Activated effector memory CD4-positive, alpha-beta T cell treated with Interleukin-2 at 50 U/mL for 16 hours (primary cell): ENCODE measurements around the gene THY1.
"Not testable (repeated sequence)": the region's sequence is repeated elsewhere in the genome, so short reads cannot be mapped to it uniquely, and the experiment has no call there.

Experiments used
- DNase-seq: peaks from one replicate; pipeline ENCODE4 v3.0.0-alpha.2; 2020

The THY1 gene

GRCh38 chr11:119445379-119445778 is 22.4 kb upstream of the THY1 start:
- no peak for DNase-seq

DNA sequence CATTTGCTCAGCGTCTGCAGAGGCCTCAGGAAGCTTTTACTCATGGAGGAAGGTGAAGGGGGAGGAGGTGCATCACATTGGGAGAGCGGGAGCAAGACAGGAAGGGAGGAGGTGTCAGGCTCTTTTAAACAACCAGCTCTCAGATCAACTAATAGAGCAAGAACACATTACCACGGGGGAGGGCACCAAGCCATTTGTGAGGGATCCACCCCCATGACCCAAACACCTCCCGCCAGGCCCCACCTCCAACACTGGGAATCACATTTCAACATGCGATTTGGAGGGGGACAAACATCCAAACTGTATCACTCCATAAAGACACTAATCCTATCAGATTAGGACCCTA is 18.9 kb upstream of the THY1 start:
- no peak for DNase-seq

- DNase-seq: no peak
Measured at GRCh38 chr11:119438599-119438998, 15.6 kb upstream of the THY1 start.

DNA sequence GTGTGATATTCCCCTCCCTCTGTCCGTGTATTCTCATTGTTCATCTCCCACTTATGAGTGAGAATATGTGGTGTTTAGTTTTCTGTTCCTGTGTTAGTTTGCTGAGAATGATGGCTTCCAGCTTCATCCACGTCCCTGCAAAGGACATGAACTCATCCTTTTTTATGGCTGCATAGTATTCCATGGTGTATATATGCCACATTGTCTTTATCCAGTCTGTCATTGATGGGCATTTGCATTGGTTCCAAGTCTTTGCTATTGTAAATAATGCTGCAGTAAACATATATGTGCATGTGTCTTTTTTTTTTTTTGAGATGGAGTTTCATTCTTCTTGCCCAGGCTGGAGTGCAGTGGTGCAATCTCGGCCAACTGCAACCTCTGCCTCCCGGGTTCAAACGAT is 14.5 kb upstream of the THY1 start:
- DNase-seq: not testable (repeated sequence)

DNA sequence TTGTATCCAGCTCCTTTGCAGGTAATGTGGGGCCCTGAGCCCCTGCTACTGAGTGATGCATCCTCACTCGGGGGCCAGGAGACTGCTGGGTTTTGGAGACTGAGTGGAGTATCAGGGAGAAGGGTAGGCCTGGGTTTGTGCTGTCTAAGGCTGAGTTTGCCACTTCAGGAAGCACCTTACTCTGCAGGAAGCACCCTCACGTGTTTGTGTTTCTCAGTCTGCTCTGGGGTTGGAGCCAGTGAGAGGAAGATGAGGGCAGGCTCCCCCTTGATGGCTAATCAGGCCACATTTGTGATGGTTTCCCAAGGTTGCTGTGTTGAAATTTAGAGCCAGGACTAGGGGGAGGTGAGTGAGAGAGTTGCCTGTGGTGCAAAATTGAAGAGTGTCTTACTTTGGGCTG is 13.7 kb upstream of the THY1 start:
- DNase-seq: no peak

GRCh38 chr11:119436093-119436492 is 13.1 kb upstream of the THY1 start:
- DNase-seq: no peak

- DNase-seq: no peak
Measured at GRCh38 chr11:119434591-119435330, 11.8 kb upstream of the THY1 start.

GRCh38 chr11:119433358-119433725 is 10.4 kb upstream of the THY1 start:
- no peak for DNase-seq

GRCh38 chr11:119432484-119433357 is 9.7 kb upstream of the THY1 start:
- no peak for DNase-seq

DNA sequence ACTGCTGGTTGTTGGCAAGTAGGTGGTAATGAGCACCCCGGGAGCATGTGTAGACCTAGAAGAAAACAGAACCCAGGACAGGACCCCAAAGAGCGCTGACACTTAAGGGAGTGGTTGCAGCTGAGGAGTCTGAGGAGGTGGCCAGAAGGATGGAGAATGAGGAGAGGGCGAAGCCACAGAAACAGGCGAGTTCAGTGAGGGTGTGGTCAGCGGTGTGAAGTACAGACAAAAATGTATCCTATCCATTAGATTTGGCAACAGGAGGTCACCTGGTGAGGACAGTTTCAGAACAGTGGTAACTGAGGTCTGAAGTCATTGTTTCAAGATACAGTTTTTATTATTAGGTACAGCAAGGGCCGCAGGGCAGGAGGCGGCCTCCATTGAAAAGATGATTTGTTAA is 8.6 kb upstream of the THY1 start:
- DNase-seq: no peak

- DNase-seq: no peak
Measured at GRCh38 chr11:119427279-119427678, 4.3 kb upstream of the THY1 start.

DNA sequence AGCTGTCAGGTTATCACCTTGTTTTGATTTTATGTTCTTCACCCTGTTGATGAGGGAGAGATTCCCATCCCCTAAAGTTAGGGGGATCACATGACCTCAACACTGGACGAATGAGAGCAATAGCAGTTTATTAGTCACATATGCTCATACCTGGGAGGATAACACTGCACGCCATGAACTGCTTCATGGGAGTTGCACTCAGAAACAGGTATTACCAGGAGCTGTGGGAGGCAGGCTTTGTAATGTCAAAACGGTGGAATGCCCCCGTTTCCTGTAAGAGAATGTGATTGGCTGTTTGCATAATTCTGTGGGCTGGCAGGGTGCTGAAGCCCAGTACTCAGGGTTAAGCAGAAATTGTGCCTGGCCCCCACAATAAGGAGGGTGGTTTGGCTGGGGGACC is 3.2 kb upstream of the THY1 start:
- DNase-seq: no peak

DNA sequence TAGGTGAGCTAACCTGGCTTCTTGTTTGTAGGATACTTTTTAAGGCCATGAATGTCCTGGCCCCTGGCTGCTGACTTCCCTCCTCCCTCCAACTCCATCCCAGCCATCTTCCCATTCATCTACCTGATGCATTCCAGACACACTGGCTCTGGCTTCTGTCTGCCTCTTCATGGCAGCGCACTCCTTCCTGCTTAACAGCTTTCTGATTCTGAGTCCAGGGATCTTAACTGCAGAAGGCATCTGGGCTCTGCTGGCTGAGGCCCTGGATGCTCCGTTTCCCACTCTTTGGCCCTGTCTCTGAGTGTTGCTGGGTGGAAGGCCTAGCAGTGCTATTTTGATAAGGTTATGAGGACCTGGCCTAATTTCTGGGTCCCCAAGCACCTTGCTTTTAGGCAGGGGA is 1.8 kb upstream of the THY1 start:
- no peak for DNase-seq

DNA sequence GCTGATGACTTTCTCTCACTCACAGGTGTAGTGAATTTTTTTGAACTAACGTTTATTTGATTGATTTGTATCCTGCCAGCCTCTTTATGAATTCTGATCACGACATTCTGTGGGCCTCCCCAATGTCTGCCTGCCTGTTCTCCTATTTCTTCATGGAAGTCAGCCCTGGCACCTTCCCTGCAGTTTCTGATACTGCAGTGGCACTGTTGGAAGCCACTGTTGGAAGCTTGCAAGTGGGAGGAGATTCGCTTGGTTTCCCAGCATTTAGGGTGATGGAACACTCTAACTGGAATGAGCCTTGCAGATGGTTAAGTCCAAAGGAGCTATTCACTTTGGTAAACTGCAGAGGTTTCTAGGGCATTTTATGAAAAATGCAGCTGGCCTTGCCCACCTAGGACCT is 1.3 kb upstream of the THY1 start:
- no peak for DNase-seq

GRCh38 chr11:119423509-119424254 is 710 bp upstream of the THY1 start:
- DNase-seq: no peak

DNA sequence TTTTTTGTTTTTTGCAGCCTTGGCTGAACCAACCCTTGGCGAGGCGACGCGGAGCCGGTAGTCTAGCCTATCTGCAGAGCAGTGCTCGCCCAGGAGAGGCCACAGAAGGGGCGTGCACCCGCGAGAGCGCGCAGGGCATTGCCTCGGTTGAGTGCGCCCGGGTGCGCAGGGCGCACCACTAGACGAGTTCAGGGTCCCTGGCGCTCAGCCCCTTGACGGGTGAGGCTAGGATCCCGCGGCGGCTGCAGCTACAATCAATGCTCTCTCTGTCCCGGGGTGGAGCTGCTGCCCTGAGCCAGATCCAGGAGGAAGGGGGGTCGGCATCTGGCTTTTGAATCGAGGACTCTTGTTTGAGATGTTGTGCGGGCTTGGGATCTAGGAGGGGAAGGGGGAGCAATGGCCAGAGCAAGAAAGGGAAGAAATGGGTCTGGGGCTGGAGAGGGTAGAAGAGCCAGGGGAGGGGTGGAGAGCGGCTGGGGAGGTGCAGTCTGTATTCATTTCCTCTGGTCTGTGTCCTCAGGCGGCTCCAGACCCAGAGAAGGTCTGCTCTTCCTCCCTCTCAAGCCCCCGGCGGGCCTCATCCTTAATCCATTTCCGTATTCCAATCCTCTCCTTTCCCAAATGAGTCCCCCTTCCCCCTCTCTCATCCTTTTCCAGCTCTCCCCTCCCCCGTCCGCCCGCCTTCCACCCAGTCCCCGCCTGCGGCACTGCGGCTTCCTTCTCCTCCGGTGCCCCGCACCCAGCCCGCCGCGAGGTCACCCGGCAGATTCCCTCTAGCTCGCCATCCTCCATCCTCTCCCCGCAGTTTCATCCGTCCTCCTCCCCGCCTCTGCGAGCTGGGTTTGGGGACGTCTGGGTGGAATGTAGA is 797 bp downstream of the THY1 start:
- DNase-seq: no peak

- DNase-seq: no peak
Measured at GRCh38 chr11:119421351-119421750, 1.6 kb downstream of the THY1 start.

- DNase-seq: no peak
Measured at GRCh38 chr11:119420631-119421030, 2.3 kb downstream of the THY1 start.

GRCh38 chr11:119419834-119420492 is 3.0 kb downstream of the THY1 start:
- DNase-seq: no peak

DNA sequence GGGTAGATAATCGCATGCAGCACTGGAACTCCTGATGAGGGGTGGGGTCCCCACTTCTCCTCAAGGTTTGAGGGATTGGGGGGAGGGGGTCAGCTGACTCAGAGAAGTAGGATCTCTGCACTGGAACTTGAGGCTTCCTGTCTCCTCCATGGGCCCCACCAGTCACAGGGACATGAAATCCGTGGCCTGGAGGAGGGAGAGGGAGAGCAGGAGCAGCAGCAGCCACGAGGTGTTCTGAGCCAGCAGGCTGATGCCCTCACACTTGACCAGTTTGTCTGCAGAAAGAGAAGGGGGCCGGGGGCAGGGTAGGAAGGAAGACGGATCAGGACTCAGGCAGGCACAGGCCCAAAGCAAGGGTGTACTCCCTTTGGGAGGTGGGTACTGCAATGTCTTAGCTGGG is 3.7 kb downstream of the THY1 start:
- no peak for DNase-seq

DNA sequence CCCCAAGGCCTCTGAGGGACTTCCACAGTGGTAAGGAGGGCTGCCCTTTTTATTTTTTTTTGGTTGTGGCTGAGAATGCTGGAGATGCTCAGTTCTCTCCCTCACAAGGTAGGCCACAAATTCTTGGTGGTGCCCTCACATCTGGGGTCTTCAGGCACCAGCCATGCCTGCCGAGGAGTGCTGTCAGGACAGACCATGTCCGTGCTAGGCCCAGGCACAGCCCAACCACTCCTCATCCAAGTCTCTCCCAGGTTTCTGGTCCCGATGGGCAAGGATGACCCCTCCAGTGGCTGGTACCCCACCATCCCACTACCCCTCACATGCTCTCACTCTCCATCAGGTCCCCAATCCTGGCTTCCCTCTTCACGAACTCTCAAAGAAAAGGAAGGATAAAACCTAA is 4.2 kb downstream of the THY1 start:
- no peak for DNase-seq
